ENCODE data around the gene LAMC2. TPM values are rescaled to one million over a fixed set of nuclear protein-coding genes. Genes with fewer than 3 reads are reported as not detected.

Gene LAMC2
- total and polyA plus RNA-seq, 10 of the 15 experiments (the other 5 are each of a cell fraction or from before 2014, with no cell fraction given): 0.27 to 1.5 (median 0.92) TPM

DNA sequence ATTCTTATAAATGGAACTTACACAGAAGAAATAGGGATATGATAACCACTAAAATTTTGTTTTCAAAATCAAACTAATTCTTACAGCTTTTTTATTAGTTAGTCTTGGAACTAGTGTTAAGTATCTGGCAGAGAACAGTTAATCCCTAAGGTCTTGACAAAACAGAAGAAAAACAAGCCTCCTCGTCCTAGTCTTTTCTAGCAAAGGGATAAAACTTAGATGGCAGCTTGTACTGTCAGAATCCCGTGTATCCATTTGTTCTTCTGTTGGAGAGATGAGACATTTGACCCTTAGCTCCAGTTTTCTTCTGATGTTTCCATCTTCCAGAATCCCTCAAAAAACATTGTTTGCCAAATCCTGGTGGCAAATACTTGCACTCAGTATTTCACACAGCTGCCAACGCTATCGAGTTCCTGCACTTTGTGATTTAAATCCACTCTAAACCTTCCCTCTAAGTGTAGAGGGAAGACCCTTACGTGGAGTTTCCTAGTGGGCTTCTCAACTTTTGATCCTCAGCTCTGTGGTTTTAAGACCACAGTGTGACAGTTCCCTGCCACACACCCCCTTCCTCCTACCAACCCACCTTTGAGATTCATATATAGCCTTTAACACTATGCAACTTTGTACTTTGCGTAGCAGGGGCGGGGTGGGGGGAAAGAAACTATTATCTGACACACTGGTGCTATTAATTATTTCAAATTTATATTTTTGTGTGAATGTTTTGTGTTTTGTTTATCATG, 42.3 kb upstream of the LAMC2 start:
- no TSS peak for BruUV-seq (replicated peaks)
- POLR2A ChIA-PET: no interaction called here
- no peak overlapping the region for H2AFZ ChIP-seq (ENCODE audit: control insufficient read depth, low read depth, low read length)
- RAD21 ChIA-PET (ENCODE audit: unreplicated experiment): no interaction called here
- no peaks in the 10 kb centered on the region for H3K9me3 ChIP-seq (replicated peaks; ENCODE audit: control insufficient read depth, insufficient read depth, low read length)
- TF ChIP-seq, protein P1, sequence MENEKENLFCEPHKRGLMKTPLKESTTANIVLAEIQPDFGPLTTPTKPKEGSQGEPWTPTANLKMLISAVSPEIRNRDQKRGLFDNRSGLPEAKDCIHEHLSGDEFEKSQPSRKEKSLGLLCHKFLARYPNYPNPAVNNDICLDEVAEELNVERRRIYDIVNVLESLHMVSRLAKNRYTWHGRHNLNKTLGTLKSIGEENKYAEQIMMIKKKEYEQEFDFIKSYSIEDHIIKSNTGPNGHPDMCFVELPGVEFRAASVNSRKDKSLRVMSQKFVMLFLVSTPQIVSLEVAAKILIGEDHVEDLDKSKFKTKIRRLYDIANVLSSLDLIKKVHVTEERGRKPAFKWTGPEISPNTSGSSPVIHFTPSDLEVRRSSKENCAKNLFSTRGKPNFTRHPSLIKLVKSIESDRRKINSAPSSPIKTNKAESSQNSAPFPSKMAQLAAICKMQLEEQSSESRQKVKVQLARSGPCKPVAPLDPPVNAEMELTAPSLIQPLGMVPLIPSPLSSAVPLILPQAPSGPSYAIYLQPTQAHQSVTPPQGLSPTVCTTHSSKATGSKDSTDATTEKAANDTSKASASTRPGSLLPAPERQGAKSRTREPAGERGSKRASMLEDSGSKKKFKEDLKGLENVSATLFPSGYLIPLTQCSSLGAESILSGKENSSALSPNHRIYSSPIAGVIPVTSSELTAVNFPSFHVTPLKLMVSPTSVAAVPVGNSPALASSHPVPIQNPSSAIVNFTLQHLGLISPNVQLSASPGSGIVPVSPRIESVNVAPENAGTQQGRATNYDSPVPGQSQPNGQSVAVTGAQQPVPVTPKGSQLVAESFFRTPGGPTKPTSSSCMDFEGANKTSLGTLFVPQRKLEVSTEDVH (IDR thresholded peaks at IDR 0.05; ENCODE audit: low read depth, partially characterized antibody): no peak
- TF ChIP-seq, protein P2, sequence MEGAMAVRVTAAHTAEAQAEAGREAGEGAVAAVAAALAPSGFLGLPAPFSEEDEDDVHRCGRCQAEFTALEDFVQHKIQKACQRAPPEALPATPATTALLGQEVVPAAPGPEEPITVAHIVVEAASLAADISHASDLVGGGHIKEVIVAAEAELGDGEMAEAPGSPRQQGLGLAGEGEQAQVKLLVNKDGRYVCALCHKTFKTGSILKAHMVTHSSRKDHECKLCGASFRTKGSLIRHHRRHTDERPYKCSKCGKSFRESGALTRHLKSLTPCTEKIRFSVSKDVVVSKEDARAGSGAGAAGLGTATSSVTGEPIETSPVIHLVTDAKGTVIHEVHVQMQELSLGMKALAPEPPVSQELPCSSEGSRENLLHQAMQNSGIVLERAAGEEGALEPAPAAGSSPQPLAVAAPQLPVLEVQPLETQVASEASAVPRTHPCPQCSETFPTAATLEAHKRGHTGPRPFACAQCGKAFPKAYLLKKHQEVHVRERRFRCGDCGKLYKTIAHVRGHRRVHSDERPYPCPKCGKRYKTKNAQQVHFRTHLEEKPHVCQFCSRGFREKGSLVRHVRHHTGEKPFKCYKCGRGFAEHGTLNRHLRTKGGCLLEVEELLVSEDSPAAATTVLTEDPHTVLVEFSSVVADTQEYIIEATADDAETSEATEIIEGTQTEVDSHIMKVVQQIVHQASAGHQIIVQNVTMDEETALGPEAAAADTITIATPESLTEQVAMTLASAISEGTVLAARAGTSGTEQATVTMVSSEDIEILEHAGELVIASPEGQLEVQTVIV (IDR thresholded peaks at IDR 0.05; ENCODE audit: borderline replicate concordance, partially characterized antibody): no peak
- no peak for TF ChIP-seq WRNIP1 (IDR thresholded peaks at IDR 0.05; ENCODE audit: borderline replicate concordance, low read depth, low read length)
- TF ChIP-seq FOS (IDR thresholded peaks at IDR 0.05; ENCODE audit: borderline replicate concordance, extremely low read depth, insufficient read length): no peak
- TF ChIP-seq CREM (IDR thresholded peaks at IDR 0.05; ENCODE audit: low read depth): no peak
- H3K79me2 ChIP-seq (ENCODE audit: control insufficient read depth, insufficient read depth, low read length): no peaks in the 10 kb centered on the region
- DNase-seq (ENCODE audit: low read depth, low spot score) (no peak), ATAC-seq (no peak), FAIRE-seq (no peak)
- H4K20me1 ChIP-seq (ENCODE audit: control insufficient read depth, insufficient read depth): no peaks in the 10 kb centered on the region
- H3K27ac ChIP-seq (ENCODE audit: control insufficient read depth, insufficient read depth): no peak overlapping the region
- WGBS (ENCODE audit: insufficient coverage, insufficient replicate concordance, low lambda C conversion rate, missing lambda C conversion rate): 59% methylated on average over 7 of the region's 7 CpGs
- in situ Hi-C loops (cut with MboI): no loop called here
- H3K4me1 ChIP-seq (ENCODE audit: control insufficient read depth, insufficient read depth, low read length): no peaks in the 10 kb centered on the region
- CTCF ChIA-PET: interaction anchor here (1.1 to 1.4 kb wide), 2 partner anchors 30 to 181 kb away, joined by 4 read pairs; no protein-coding TSS in a partner anchor
- H3K4me3 ChIP-seq: no peak overlapping the region
- H3K27me3 ChIP-seq (replicated peaks in 1 of 2; ENCODE audit: control insufficient read depth in 2 of 2, insufficient read depth in 2 of 2, low read length in 1 of 2): no peaks in the 10 kb centered on the region
- no peak overlapping the region for H3K9ac ChIP-seq (ENCODE audit: control insufficient read depth, insufficient read depth, low read length)
- SMC1A ChIA-PET (ENCODE audit: uncharacterized antibody, unreplicated experiment): interaction anchor here (0.8 to 1.5 kb wide), 2 partner anchors 52 to 81 kb away, joined by 3 to 4 read pairs; no protein-coding TSS in a partner anchor
- H3K36me3 ChIP-seq (ENCODE audit: control insufficient read depth in 2 of 2, insufficient read depth in 2 of 2, low read length in 1 of 2): peaks cover 4 to 9% of the 10 kb centered on the region in 2 experiments; a peak in 2 of 4 replicates
- no peak overlapping the region for H3K4me2 ChIP-seq (ENCODE audit: control insufficient read depth, insufficient read depth)
- intact Hi-C loops (cut with micrococcal nuclease; ENCODE audit: unreplicated experiment): no loop called here
